GM12873 (cell line): ENCODE results near the gene TMEM235.

ENCODE experiments used
- CTCF ChIP-seq: IDR thresholded peaks from 2 replicates; pipeline ENCODE4 v1.5.1; 2012; ENCODE audit warnings: low read depth, mild to moderate bottlenecking, moderate library complexity, low read length, control low read depth; ENCODE audit not compliant: insufficient read depth; ENCODE audit errors: missing control alignments

Gene TMEM235

DNA sequence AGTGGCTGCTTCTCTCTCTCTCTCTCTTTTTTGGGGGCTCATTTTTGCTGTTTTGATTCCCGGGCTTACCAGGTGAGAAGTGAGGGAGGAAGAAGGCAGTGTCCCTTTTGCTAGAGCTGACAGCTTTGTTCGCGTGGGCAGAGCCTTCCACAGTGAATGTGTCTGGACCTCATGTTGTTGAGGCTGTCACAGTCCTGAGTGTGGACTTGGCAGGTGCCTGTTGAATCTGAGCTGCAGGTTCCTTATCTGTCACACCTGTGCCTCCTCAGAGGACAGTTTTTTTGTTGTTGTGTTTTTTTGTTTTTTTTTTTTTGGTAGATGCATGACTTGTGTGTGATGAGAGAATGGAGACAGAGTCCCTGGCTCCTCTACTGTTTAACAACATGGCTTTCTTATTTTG lies 7.7 kb upstream of the TMEM235 start:
- TF ChIP-seq CTCF = no peak

DNA sequence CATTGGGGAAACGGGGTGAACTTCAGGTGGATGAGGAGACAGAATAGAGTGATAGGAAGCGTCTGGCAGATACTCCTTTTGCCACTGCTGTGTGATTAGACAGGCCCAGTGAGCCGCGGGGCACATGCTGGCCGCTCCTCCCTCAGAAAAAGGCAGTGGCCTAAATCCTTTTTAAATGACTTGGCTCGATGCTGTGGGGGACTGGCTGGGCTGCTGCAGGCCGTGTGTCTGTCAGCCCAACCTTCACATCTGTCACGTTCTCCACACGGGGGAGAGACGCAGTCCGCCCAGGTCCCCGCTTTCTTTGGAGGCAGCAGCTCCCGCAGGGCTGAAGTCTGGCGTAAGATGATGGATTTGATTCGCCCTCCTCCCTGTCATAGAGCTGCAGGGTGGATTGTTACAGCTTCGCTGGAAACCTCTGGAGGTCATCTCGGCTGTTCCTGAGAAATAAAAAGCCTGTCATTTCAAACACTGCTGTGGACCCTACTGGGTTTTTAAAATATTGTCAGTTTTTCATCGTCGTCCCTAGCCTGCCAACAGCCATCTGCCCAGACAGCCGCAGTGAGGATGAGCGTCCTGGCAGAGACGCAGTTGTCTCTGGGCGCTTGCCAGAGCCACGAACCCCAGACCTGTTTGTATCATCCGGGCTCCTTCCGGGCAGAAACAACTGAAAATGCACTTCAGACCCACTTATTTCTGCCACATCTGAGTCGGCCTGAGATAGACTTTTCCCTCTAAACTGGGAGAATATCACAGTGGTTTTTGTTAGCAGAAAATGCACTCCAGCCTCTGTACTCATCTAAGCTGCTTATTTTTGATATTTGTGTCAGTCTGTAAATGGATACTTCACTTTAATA lies 7.0 kb upstream of the TMEM235 start:
- TF ChIP-seq CTCF = no peak

DNA sequence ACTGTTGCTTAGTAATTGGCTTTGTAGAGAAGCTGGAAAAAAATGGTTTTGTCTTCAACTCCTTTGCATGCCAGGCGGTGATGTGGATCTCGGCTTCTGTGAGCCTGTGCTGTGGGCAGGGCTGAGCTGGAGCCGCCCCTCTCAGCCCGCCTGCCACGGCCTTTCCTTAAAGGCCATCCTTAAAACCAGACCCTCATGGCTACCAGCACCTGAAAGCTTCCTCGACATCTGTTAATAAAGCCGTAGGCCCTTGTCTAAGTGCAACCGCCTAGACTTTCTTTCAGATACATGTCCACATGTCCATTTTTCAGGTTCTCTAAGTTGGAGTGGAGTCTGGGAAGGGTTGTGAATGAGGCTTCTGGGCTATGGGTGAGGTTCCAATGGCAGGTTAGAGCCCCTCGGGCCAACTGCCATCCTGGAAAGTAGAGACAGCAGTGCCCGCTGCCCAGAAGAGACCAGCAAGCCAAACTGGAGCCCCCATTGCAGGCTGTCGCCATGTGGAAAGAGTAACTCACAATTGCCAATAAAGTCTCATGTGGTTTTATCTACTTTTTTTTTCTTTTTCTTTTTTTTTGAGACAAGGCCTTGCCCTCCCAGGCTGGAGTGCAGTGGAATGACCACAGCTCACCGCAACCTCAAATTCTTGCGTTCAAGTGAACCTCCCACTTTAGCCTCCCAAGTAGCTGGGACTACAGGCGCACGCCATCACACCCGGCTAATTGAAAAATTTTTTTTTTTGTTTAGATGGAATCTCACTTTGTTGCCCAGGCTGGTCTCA lies 6.2 kb upstream of the TMEM235 start:
- TF ChIP-seq CTCF = no peak

GRCh38 chr17:78226055-78226758 lies 5.2 kb upstream of the TMEM235 start:
- TF ChIP-seq CTCF = no peak

DNA sequence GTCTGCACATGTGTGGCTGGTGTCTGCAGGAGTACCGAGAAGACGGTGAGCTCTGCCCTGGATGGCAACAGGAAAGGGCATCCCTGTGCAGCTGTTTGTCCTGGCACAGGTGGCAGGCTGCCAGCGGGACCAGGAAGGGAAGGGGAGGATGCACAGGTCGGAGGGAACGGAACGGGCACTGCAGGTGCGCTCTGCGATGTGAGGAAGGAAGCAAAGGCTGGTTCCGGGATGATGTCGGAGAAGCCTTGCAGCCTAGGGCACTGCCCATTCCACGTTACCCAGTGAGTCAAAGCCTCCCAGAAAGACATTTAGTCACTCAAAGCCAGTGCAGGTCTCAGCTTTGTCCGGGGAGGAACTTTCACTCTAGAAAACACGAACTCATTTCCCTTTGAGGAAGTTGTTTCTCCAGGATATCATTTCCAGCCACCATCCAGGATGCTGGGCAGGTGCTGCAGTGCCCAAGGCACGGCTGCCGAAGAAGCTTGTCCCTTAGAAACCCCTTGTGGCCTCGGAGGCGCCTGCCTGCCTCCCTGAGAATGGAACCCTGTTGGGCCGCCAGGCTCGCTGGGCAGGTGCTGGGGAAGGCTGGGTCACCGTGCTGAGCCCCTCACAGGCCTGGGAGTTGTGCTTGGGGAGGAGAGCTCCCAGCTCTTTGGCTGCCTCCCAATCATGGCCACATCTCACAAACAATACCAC lies 4.5 kb upstream of the TMEM235 start:
- TF ChIP-seq CTCF = no peak

GRCh38 chr17:78227455-78227916 lies 3.9 kb upstream of the TMEM235 start:
- TF ChIP-seq CTCF = no peak
